ENCODE data around the gene PDE9A.

PDE9A gene

GRCh38 chr21:42659416-42660117 lies 6.1 kb downstream of the PDE9A start:
- no peak for DNase-seq

- DNase-seq: no peak
Measured at GRCh38 chr21:42660118-42660470, 6.7 kb downstream of the PDE9A start.

GRCh38 chr21:42661688-42662429 lies 8.4 kb downstream of the PDE9A start:
- DNase-seq: no peak

- DNase-seq: no peak
Measured at GRCh38 chr21:42662430-42663199, 9.2 kb downstream of the PDE9A start.

- no peak for DNase-seq
Measured at GRCh38 chr21:42663200-42663750, 9.9 kb downstream of the PDE9A start.

GRCh38 chr21:42663860-42664535 lies 10.6 kb downstream of the PDE9A start:
- no peak for DNase-seq

GRCh38 chr21:42664614-42665013 lies 11.2 kb downstream of the PDE9A start:
- DNase-seq: no peak

GRCh38 chr21:42665026-42665425 lies 11.6 kb downstream of the PDE9A start:
- DNase-seq: no peak

GRCh38 chr21:42665484-42665883 lies 12.1 kb downstream of the PDE9A start:
- DNase-seq: no peak

GRCh38 chr21:42666023-42666747 lies 12.8 kb downstream of the PDE9A start:
- no peak for DNase-seq

- DNase-seq: no peak
Measured at GRCh38 chr21:42666925-42667324, 13.5 kb downstream of the PDE9A start.

- no peak for DNase-seq
Measured at GRCh38 chr21:42668298-42668992, 15.0 kb downstream of the PDE9A start.

- no peak for DNase-seq
Measured at GRCh38 chr21:42669041-42669440, 15.6 kb downstream of the PDE9A start.

GRCh38 chr21:42670058-42670880 lies 16.8 kb downstream of the PDE9A start:
- no peak for DNase-seq

- DNase-seq: no peak
Measured at GRCh38 chr21:42670884-42671283, 17.5 kb downstream of the PDE9A start.

- no peak for DNase-seq
Measured at GRCh38 chr21:42671778-42672593, 18.6 kb downstream of the PDE9A start.

- DNase-seq: no peak
Measured at GRCh38 chr21:42672699-42673458, 19.5 kb downstream of the PDE9A start.

- no peak for DNase-seq
Measured at GRCh38 chr21:42673633-42674328, 20.4 kb downstream of the PDE9A start.
